Mucosa of rectum (tissue), 2 donors: Measurements from ENCODE around the gene SRRD.

Experiments used
- H3K27ac ChIP-seq, 2 donors: one replicate each; pipeline ENCODE4 v1.7.0; 2013; ENCODE audit warnings: inconsistent platforms in 2 of 2, low read depth in 2 of 2, low read length in 2 of 2
- H3K27me3 ChIP-seq, 2 donors: one replicate each; pipeline ENCODE4 v1.7.0; 2013; ENCODE audit warnings: low read length in 2 of 2; ENCODE audit not compliant: control insufficient read depth in 2 of 2, insufficient read depth in 2 of 2
- H3K36me3 ChIP-seq, 2 donors: one replicate each; pipeline ENCODE4 v1.7.0; 2013; ENCODE audit warnings: low read length in 2 of 2; ENCODE audit not compliant: control insufficient read depth in 2 of 2, insufficient read depth in 2 of 2
- H3K4me1 ChIP-seq, 2 donors: one replicate each; pipeline ENCODE4 v1.7.0; 2013; ENCODE audit warnings: low read length in 2 of 2, mild to moderate bottlenecking in 1 of 2; ENCODE audit not compliant: control insufficient read depth in 2 of 2, insufficient read depth in 2 of 2
- H3K4me3 ChIP-seq, 2 donors: one replicate each; pipeline ENCODE4 v1.7.0; 2013; ENCODE audit warnings: low read length in 2 of 2
- H3K9ac ChIP-seq, 2 donors: one replicate each; pipeline ENCODE4 v1.7.0; 2013; ENCODE audit warnings: low read length in 2 of 2, low read depth in 1 of 2, mild to moderate bottlenecking in 1 of 2
- H3K9me3 ChIP-seq, 2 donors: one replicate each; pipeline ENCODE4 v1.7.0; 2013; ENCODE audit warnings: low read length in 2 of 2; ENCODE audit not compliant: control insufficient read depth in 2 of 2
- donor health status: healthy.
- donor health status: Normal muscosa, but diverticular disease.

The SRRD gene

DNA sequence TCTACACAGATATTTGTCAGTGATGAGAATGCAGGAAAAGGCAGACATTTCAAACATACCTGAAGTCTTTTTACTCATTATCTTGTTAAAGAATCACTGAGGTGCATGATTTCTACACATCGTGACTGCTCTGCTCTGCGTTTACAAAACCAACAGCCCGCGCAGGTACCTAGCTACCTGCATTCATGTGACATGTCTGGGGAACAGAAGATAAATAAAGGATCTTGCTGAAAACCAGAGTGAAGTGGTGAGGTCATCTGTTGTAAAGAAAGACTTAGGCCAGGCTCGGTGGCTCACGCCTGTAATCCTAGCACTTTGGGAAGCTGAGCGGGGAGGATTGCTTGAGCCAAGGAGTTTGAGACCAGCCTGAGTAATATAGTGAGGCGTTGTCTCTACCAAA, 38.9 kb upstream of the SRRD start:
- Histone ChIP-seq H3K9ac (no peak overlapping the region), H3K4me1 (no peaks in the 10 kb centered on the region), H3K4me3 (no peak overlapping the region), H3K27me3 (no peaks in the 10 kb centered on the region), H3K9me3 (no peaks in the 10 kb centered on the region), H3K36me3 (no peaks in the 10 kb centered on the region), H3K27ac (no peak overlapping the region)

DNA sequence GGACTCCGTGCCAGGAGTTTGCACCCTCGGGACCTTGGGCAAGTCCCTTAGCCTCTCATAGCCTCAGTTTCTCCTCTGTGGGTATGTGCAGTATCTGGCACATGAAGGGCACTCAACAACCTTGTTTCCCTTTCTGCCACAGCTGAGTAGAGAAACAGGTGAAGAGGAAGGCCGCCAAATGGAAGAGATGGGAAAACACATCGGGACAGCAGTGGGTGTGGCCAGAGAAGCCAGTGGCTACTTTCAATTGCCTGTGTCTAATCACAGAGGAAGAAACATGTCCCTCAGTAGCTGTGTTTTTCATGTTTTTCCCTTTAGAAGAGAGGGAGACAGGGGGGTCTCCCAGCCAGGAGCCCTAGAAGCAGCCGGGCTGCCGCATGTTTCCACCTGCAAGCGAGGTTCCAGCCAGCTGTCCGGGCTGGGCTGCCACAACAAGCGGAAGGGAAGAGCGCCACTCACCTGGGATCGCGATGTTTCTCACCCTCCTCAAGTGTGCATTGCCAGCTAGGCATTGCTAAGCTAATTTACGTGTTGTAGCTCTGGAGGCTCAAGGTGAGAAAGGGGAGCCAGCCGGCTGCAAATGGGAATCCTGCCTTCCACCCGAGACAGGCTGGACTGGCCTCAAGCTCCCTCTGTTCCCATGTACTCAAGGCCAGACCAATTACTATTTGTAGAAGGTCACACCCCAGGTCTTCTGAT, 38.0 kb upstream of the SRRD start:
- Histone ChIP-seq H3K36me3 (peaks cover 0 to 5% of the 10 kb centered on the region in 2 donors), H3K4me1 (no peaks in the 10 kb centered on the region), H3K27ac (no peak overlapping the region), H3K9me3 (no peaks in the 10 kb centered on the region), H3K27me3 (no peaks in the 10 kb centered on the region), H3K4me3 (peak overlapping the region in 1 of 2 donors; percentile 36), H3K9ac (peak overlapping the region in 1 of 2 donors; percentile 16)

DNA sequence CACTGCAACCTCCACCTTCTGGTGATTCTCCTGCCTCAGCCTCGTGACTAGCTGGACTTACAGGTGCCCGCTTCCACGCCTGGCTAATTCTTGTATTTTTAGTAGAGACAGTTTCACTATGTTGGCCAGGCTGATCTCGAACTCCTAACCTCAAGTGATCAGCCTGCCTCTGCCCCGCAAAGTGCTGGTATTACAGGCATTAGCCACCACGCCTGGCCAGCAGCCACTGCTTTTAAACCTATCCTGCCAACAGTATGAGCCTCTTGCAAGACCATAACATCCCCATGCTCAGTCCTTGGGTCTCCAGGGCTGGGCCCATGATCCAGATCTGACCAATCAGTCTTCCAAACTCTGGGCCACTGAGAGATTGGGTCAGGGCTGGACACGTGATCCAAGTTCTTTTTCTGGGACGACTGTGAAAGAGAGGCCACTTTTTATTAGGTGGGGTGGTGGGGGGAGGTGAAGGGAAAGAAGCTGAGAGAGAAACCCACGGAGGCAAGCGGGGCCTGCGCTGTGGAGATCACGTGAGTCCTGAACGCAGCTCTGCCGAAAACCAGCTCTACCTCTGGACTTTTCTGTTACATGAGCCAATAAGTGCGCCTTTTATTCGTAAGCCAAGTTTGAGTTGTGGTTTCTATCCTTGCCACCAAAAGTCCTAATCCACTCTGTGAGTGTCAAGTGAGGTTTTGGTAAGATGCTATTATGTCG, 36.7 kb upstream of the SRRD start:
- H3K36me3 ChIP-seq = peaks cover 0 to 16% of the 10 kb centered on the region in 2 donors
- H3K9ac ChIP-seq = no peak overlapping the region
- no peak overlapping the region for H3K27ac ChIP-seq
- no peaks in the 10 kb centered on the region for H3K4me1 ChIP-seq
- H3K9me3 ChIP-seq = no peaks in the 10 kb centered on the region
- no peak overlapping the region for H3K4me3 ChIP-seq
- H3K27me3 ChIP-seq = no peaks in the 10 kb centered on the region

DNA sequence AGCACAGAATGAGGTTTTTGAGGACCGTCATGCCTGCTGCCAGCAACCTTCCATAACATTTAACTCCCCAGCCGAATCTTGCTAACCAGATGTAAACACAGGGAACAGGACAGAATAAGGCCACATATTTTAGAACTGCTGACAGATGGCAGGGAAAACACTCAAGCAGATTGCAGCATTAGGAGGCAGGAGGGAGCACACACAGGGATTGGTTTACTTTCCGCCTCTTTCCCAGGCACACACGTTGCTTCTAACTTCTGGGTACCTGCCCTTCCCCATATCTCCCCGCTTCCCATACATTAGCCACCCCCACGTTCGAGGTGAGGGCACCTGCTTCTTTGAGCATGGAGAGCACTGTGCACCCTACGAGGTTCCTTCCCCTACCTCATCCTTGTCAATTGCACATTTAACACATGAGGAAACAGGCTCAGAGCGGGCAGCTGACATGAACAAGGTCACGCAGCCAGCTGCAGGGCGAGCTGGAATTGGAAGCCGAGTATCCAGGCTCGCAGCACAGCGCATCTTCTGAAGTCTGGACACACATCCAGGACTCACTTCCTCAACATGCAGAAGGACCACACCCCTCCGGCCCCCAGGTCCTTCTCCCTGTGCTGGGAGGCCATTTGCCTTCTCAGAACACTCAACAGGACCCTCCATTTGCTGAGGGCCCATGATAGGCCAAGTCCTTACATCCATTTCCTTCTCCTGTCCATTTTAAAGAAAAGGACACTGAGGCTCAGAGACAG, 35.9 kb upstream of the SRRD start:
- no peak overlapping the region for H3K27ac ChIP-seq
- no peaks in the 10 kb centered on the region for H3K9me3 ChIP-seq
- H3K4me1 ChIP-seq = no peaks in the 10 kb centered on the region
- H3K36me3 ChIP-seq = peaks cover 8 to 24% of the 10 kb centered on the region in 2 donors
- no peaks in the 10 kb centered on the region for H3K27me3 ChIP-seq
- no peak overlapping the region for H3K9ac ChIP-seq
- no peak overlapping the region for H3K4me3 ChIP-seq

DNA sequence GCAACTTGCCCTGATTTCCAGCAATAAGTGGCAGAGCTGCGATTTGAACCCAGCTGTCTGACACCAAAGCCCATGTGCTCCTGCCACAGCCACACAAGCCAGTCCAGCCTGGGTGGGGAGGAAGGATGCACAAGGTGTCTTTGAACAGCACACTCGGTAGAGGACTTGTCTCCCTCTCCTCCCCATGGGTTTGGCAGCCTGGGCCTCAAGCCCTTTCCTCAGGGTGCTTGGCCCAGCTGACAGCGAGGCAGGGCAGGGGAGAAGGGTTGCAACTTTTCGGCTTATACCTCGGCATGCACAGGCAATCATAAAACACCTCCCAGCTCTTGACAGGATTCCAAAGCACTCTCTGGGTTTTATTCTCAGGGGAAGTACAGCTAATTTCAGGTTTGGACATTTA, 35.3 kb upstream of the SRRD start:
- Histone ChIP-seq H3K27ac (no peak overlapping the region), H3K36me3 (peaks cover 11 to 30% of the 10 kb centered on the region in 2 donors), H3K9me3 (no peaks in the 10 kb centered on the region)

DNA sequence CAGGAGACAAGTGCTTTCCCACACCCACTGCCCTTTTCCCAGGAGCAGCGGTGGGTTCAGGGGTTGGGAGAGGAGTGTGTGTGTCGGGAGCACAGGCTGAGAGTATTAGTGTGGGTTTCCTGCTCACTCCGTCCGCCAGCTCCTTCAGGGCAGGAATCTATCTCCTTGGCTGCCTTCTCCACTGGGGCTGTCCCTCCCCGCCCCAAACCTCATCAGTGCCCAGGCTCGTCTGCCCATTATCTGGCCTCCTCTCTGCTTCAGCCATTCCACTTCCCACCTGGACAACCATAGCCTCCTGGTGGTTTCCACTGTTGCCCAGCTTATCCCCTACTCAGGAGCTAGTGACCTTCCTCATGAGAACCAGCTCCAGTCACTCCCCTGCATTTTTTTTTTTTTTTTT, 34.7 kb upstream of the SRRD start:
- Histone ChIP-seq H3K36me3 (peaks cover 17 to 36% of the 10 kb centered on the region in 2 donors), H3K27ac (no peak overlapping the region), H3K4me3 (no peak overlapping the region), H3K9me3 (no peaks in the 10 kb centered on the region), H3K4me1 (no peaks in the 10 kb centered on the region), H3K9ac (no peak overlapping the region), H3K27me3 (no peaks in the 10 kb centered on the region)

More for the DNA sequence above, 35.3 kb upstream of the SRRD start:
- Histone ChIP-seq H3K4me3 (no peak overlapping the region), H3K4me1 (no peaks in the 10 kb centered on the region), H3K27me3 (no peaks in the 10 kb centered on the region), H3K9ac (no peak overlapping the region)

DNA sequence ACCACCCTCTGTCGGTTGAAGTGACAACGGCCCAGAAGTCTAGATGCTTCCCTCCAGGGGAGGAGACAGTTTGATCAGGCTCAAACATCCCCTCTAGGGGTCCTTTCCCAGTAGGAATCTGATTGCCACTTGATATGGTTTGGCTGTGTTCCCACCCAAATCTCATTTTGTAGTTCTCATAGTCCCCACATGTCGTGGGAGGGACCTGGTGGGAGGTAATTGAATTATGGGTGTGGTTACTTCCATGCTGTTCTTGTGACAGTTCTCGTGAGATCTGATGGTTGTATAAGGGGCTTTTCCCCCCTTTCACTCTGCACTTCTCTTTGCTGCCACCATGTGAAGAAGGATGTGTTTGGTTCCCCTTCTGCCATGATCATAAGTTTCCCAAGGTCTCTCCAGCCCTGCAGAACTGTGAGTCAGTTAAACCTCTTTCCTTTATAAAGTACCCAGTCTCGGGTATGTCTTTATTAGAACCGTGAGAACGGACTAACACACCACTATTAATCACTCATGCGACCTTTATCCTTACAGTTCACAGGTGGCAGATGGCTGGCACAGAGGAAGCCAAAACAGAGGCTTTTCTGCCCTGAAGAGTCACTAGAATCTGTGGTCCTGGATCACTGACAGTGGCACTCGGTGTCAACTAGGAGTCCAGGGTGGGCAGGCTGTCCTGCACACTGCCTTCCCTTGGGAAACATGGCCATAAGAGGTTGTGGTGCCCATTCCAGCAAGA, 33.1 kb upstream of the SRRD start:
- Histone ChIP-seq H3K9me3 (no peaks in the 10 kb centered on the region), H3K4me1 (no peaks in the 10 kb centered on the region), H3K36me3 (peaks cover 21 to 39% of the 10 kb centered on the region in 2 donors), H3K9ac (no peak overlapping the region), H3K27ac (no peak overlapping the region), H3K27me3 (no peaks in the 10 kb centered on the region), H3K4me3 (no peak overlapping the region)

DNA sequence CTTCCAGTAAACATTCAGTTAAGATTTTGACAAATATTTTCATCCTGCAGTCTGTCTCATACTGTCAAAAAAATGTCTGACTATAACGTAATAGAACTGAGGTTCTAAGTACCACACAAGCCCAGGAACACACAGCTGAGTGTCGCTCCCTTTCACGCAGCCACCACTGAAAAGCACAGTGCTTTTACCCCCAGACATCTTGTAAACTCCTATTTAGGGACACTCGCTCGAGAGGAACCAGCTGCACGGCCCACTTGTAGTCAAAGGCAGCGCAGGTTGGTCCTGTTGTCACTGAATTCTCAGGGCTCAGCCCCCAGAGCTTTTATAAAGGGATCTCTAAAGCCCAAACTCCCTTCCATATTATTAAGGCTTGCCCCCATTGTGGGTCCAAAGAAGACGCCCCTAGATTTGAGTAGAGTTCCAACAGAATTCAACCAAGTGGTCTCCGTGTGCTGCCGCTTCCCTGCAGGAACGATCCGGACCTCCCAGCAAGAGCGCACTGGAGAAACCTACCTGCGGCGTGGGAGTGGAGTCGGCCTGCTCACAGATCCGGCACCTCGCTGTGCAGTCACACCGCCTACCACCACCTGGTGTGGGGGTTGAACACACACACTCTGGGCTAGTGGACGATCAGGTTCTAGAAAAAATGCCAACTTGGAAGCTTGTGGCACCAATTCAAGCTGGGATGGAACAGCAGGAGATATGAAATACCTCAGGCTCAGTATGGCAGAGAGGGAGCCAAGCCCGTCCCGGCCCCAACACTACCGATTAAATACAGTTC, 31.3 kb upstream of the SRRD start:
- Histone ChIP-seq H3K9me3 (no peaks in the 10 kb centered on the region), H3K4me3 (no peak overlapping the region), H3K27ac (no peak overlapping the region), H3K4me1 (no peaks in the 10 kb centered on the region), H3K36me3 (peaks cover 27 to 40% of the 10 kb centered on the region in 2 donors), H3K27me3 (no peaks in the 10 kb centered on the region), H3K9ac (no peak overlapping the region)

DNA sequence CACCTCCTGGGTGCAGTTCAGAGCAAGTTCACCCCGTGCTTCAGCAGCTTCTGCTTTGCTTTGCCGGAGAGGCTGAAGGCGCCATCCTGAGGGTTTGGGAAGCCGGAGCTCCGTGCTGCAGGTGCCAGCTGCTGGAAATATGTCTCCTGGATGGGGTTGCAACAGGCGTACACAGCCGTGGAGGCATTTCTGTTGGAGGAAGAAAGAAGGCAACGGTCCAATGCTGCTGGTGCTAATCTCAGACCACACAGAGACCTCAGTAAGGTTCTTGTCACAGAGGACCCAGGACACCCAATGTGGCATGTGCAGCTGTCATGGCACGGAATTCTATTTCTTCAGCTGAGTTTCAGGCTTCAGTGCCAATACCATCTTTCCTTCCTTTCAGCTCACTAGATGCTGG, 30.5 kb upstream of the SRRD start:
- H3K27me3 ChIP-seq = no peaks in the 10 kb centered on the region
- no peaks in the 10 kb centered on the region for H3K4me1 ChIP-seq
- no peak overlapping the region for H3K9ac ChIP-seq
- peaks cover 35 to 48% of the 10 kb centered on the region in 2 donors for H3K36me3 ChIP-seq
- no peak overlapping the region for H3K27ac ChIP-seq
- H3K9me3 ChIP-seq = no peaks in the 10 kb centered on the region
- no peak overlapping the region for H3K4me3 ChIP-seq
